Osteoblast (primary cell): ENCODE data around the gene FGD6. TPM values are rescaled to one million over a fixed set of nuclear protein-coding genes. Genes with fewer than 3 reads are reported as not detected.
"Not testable (repeated sequence)": the region's sequence is repeated elsewhere in the genome, so short reads cannot be mapped to it uniquely, and the experiment has no call there.

Experiments used
- DNase-seq: peaks from one replicate; pipeline ENCODE4 v3.0.0; 2011; ENCODE audit warnings: low spot score, mixed read lengths; ENCODE audit not compliant: insufficient read length; ENCODE audit errors: missing footprints
- H2AFZ ChIP-seq: 2 replicates; pipeline ENCODE4 v1.6.0; 2011; ENCODE audit warnings: mild to moderate bottlenecking, low read length
- H3K27ac ChIP-seq: 2 replicates; pipeline ENCODE4 v1.5.1; 2011; ENCODE audit warnings: mild to moderate bottlenecking, low read depth, low read length, moderate library complexity
- H3K27me3 ChIP-seq: 2 replicates; pipeline ENCODE4 v1.6.0; 2012; ENCODE audit warnings: mild to moderate bottlenecking, control low read depth, inconsistent platforms, low read length, moderate library complexity; ENCODE audit not compliant: insufficient read depth
- H3K36me3 ChIP-seq: 2 replicates; pipeline ENCODE4 v1.5.1; 2011; ENCODE audit warnings: mild to moderate bottlenecking, low read length, control low read depth, moderate library complexity; ENCODE audit not compliant: insufficient read depth
- H3K4me1 ChIP-seq: 2 replicates; pipeline ENCODE4 v1.5.1; 2011; ENCODE audit warnings: mild to moderate bottlenecking, low read length, control low read depth, moderate library complexity; ENCODE audit not compliant: insufficient read depth
- H3K4me2 ChIP-seq: 2 replicates; pipeline ENCODE4 v1.6.0; 2011; ENCODE audit warnings: mild to moderate bottlenecking, low read length; ENCODE audit not compliant: insufficient read depth
- H3K4me3 ChIP-seq: fragments of 200-600 bp; sonication (generic); 3 replicates; pipeline ENCODE4 v1.5.1; 2012; ENCODE audit warnings: mild to moderate bottlenecking, low read length, inconsistent platforms; ENCODE audit not compliant: insufficient read depth
- H3K79me2 ChIP-seq: 2 replicates; pipeline ENCODE4 v1.6.0; 2012; ENCODE audit warnings: mild to moderate bottlenecking, low read length, control low read depth, inconsistent platforms; ENCODE audit not compliant: insufficient read depth
- H3K9me3 ChIP-seq: 2 replicates; pipeline ENCODE4 v1.5.1; 2011; ENCODE audit warnings: low read depth, low read length, control low read depth
- H4K20me1 ChIP-seq: 2 replicates; pipeline ENCODE4 v1.6.0; 2012; ENCODE audit warnings: mild to moderate bottlenecking, low read length, control low read depth; ENCODE audit not compliant: insufficient read depth
- total RNA-seq: library from RNA; depleted of rRNA; stranded (reverse); fragments of >200 nt; gene quantifications from 2 replicates; pipeline ENCODE4 v1.2.3, GENCODE V29; 2012
- TF ChIP-seq, protein P1 (sequence below): IDR thresholded peaks from 2 replicates; pipeline ENCODE4 v1.5.1; 2011; ENCODE audit warnings: mild to moderate bottlenecking, low read depth, low read length, moderate library complexity; ENCODE audit errors: extremely low read depth

FGD6 gene
- total RNA-seq, 1 donor, result 11.9 TPM

DNA sequence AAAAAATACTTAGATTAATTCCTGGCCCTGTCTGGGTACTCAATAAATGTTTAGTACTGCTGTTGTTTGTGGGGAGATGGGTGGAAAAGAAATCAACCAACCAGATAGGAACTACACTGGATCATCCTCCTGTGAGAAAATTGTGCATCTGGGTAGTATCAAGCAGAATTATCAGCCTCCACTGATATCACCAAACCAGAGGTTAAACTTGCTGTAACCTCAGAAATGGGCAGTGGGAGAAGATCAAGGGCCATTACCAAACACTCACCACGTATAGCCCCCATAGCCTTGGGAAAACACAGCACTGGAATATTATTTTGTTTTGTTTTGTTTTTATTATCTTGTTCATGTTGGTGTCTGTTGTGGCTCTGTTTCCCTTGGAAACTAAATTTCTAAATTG is 20.0 kb upstream of the FGD6 start:
- no peaks in the 10 kb centered on the region for H3K36me3 ChIP-seq
- H3K4me3 ChIP-seq, result no peak overlapping the region
- TF ChIP-seq, protein P1, sequence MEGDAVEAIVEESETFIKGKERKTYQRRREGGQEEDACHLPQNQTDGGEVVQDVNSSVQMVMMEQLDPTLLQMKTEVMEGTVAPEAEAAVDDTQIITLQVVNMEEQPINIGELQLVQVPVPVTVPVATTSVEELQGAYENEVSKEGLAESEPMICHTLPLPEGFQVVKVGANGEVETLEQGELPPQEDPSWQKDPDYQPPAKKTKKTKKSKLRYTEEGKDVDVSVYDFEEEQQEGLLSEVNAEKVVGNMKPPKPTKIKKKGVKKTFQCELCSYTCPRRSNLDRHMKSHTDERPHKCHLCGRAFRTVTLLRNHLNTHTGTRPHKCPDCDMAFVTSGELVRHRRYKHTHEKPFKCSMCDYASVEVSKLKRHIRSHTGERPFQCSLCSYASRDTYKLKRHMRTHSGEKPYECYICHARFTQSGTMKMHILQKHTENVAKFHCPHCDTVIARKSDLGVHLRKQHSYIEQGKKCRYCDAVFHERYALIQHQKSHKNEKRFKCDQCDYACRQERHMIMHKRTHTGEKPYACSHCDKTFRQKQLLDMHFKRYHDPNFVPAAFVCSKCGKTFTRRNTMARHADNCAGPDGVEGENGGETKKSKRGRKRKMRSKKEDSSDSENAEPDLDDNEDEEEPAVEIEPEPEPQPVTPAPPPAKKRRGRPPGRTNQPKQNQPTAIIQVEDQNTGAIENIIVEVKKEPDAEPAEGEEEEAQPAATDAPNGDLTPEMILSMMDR, result no peak
- H3K4me1 ChIP-seq, result no peaks in the 10 kb centered on the region
- peaks cover 69% of the 10 kb centered on the region for H3K79me2 ChIP-seq
- H3K9me3 ChIP-seq, result no peaks in the 10 kb centered on the region
- H3K27ac ChIP-seq, result no peak overlapping the region
- no peaks in the 10 kb centered on the region for H3K27me3 ChIP-seq
- DNase-seq, result peak; percentile 55
- peaks cover 13% of the 10 kb centered on the region for H4K20me1 ChIP-seq
- no peak overlapping the region for H2AFZ ChIP-seq
- H3K4me2 ChIP-seq, result no peak overlapping the region

DNA sequence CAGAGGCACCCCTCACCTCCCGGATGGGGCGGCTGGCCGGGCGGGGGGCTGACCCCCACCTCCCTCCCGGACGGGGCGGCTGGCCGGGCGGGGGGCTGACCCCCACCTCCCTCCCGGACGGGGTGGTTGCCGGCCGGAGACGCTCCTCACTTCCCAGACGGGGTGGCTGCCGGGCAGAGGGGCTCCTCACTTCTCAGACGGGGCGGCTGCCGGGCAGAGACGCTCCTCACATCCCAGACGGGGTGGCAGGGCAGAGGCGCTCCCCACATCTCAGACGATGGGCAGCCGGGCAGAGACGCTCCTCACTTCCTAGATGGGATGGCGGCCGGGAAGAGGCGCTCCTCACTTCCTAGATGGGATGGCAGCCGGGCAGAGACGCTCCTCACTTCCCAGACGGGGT is 18.4 kb upstream of the FGD6 start:
- not testable (repeated sequence) for H3K36me3 ChIP-seq, H3K4me2 ChIP-seq, H2AFZ ChIP-seq, H3K9me3 ChIP-seq, H3K27me3 ChIP-seq, H3K4me3 ChIP-seq, H3K27ac ChIP-seq, DNase-seq, H3K4me1 ChIP-seq
- H4K20me1 ChIP-seq, result peaks cover 13% of the 10 kb centered on the region
- peaks cover 73% of the 10 kb centered on the region for H3K79me2 ChIP-seq

DNA sequence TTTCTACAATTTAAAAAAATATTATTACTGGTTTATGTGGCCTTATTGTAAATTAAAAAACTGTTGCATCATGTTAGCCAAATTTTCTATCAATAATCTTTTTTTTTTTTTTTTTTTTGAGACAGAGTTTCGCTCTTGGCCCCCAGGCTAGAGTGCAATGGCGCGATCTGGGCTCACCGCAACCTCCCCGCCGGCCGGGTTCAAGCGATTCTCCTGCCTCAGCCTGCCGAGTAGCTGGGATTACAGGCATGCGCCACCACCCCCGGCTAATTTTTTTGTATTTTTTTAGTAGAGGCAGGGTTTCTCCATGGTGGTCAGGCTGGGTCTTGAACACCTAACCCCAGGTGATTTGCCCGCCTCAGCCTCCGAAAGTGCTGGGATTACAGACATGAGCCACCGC is 16.9 kb upstream of the FGD6 start:
- Histone ChIP-seq H3K79me2 (peaks cover 74% of the 10 kb centered on the region), H4K20me1 (peaks cover 11% of the 10 kb centered on the region)
- DNase-seq, H3K36me3 ChIP-seq, H3K4me1 ChIP-seq, H3K9me3 ChIP-seq, H2AFZ ChIP-seq, H3K4me2 ChIP-seq, H3K27ac ChIP-seq, H3K4me3 ChIP-seq, H3K27me3 ChIP-seq: not testable (repeated sequence)

DNA sequence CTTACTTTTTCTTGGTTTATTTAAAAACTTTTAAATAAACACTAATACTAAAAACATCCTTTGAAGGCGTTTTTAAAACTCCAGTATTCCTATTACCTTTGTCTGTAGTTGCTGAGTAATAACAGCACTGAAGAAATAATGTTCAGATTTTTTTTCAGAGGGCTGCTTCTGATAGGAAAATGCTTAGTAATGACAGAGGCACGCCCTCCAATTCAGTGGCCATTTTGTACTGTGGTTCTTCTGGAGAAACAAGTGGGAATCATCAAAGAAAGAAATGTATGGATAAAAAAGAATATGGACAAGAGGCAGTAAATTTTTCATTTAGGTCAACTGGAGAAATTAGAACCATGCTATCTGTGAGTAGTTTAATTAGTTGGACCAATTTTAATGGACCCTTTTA is 13.9 kb upstream of the FGD6 start:
- Histone ChIP-seq H3K9me3 (no peaks in the 10 kb centered on the region), H3K4me1 (no peaks in the 10 kb centered on the region), H3K27ac (no peak overlapping the region), H3K27me3 (no peaks in the 10 kb centered on the region), H3K36me3 (no peaks in the 10 kb centered on the region), H3K4me2 (no peak overlapping the region), H3K4me3 (no peak overlapping the region), H4K20me1 (no peaks in the 10 kb centered on the region), H3K79me2 (peaks cover 72% of the 10 kb centered on the region), H2AFZ (no peak overlapping the region)
- TF ChIP-seq, protein P1, result no peak
- peak; percentile 89 for DNase-seq

DNA sequence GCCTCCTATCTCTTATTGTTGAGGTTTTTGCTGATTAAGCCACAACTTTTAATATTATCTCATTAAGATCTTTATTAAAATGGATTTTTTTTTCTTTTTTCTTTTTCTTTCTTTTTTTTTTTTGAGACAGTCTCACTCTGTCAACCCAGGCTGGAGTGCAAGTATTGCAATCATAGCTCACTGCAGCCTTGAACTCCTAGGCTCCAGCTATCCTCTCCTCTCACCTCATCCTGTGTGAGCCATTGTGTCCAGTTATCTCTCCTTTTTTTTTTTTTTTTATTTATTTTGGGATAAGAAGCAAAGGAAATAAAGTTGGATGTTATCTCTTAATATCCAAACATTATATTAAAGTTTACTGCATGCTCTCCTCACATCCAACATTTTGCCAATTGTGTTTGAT is 13.0 kb upstream of the FGD6 start:
- Histone ChIP-seq H3K4me1 (no peaks in the 10 kb centered on the region), H3K4me2 (no peak overlapping the region), H3K79me2 (peaks cover 79% of the 10 kb centered on the region), H3K27me3 (no peaks in the 10 kb centered on the region), H2AFZ (no peak overlapping the region), H3K4me3 (no peak overlapping the region), H3K27ac (no peak overlapping the region), H3K36me3 (no peaks in the 10 kb centered on the region), H3K9me3 (no peaks in the 10 kb centered on the region), H4K20me1 (no peaks in the 10 kb centered on the region)
- no peak for DNase-seq
- TF ChIP-seq, protein P1, result no peak
